Ishikawa (cell line): ENCODE results near the gene AKAP14.

Experiments used
- EP300 ChIP-seq: IDR thresholded peaks from 2 replicates; pipeline ENCODE4 v1.6.1; 2012; ENCODE audit warnings: borderline replicate concordance
- NFIC ChIP-seq: IDR thresholded peaks from 2 replicates; pipeline ENCODE4 v1.6.1; 2012
- RAD21 ChIP-seq: IDR thresholded peaks from 2 replicates; pipeline ENCODE4 v1.6.1; 2012; ENCODE audit warnings: low read depth
- TEAD4 ChIP-seq: IDR thresholded peaks from 2 replicates; pipeline ENCODE4 v1.6.1; 2012
- ZBTB7A ChIP-seq: IDR thresholded peaks from 2 replicates; pipeline ENCODE4 v1.6.1; 2012; ENCODE audit warnings: low read depth
- TF ChIP-seq, protein P1 (sequence below): IDR thresholded peaks from 2 replicates; pipeline ENCODE4 v1.6.1; 2012; ENCODE audit warnings: low read depth, mild to moderate bottlenecking

DNA sequence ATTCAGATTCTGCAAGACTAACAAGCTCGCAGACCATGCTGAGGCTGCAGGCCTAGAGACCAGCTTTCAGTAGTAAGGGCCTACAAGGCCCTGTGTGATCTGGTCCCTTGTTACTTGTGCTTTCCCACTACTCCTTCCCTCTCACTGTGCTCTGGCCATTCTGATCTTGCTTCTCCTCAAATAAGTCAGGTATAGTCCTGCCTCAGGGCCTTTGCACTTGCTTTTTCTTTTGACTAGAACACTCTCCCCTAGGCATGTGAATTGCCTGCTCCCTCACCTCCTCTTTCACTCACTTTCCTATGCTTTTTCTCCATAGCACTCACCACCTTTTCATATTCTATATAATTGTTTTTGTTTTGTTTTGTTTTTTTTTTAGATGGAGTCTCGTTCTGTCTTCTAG, 22.2 kb downstream of the AKAP14 start:
- TF ChIP-seq NFIC (no peak), TEAD4 (no peak), RAD21 (no peak), EP300 (no peak), ZBTB7A (no peak)
- TF ChIP-seq, protein P1, sequence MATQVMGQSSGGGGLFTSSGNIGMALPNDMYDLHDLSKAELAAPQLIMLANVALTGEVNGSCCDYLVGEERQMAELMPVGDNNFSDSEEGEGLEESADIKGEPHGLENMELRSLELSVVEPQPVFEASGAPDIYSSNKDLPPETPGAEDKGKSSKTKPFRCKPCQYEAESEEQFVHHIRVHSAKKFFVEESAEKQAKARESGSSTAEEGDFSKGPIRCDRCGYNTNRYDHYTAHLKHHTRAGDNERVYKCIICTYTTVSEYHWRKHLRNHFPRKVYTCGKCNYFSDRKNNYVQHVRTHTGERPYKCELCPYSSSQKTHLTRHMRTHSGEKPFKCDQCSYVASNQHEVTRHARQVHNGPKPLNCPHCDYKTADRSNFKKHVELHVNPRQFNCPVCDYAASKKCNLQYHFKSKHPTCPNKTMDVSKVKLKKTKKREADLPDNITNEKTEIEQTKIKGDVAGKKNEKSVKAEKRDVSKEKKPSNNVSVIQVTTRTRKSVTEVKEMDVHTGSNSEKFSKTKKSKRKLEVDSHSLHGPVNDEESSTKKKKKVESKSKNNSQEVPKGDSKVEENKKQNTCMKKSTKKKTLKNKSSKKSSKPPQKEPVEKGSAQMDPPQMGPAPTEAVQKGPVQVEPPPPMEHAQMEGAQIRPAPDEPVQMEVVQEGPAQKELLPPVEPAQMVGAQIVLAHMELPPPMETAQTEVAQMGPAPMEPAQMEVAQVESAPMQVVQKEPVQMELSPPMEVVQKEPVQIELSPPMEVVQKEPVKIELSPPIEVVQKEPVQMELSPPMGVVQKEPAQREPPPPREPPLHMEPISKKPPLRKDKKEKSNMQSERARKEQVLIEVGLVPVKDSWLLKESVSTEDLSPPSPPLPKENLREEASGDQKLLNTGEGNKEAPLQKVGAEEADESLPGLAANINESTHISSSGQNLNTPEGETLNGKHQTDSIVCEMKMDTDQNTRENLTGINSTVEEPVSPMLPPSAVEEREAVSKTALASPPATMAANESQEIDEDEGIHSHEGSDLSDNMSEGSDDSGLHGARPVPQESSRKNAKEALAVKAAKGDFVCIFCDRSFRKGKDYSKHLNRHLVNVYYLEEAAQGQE = no peak
